Loucy (cell line): ENCODE data around the gene ALDH1A1.
A peak's percentile ranks its signal among the peaks of the same experiment; 100 is the strongest.
"Not testable (repeated sequence)": the region's sequence is repeated elsewhere in the genome, so short reads cannot be mapped to it uniquely, and the experiment has no call there.

Source experiments
- H2AFZ ChIP-seq: fragments of 200-600 bp; sonication (generic); 2 replicates; pipeline ENCODE4 v1.6.0; 2016; ENCODE audit warnings: antibody characterized with exemption, mild to moderate bottlenecking, low read length, moderate library complexity
- H3F3A ChIP-seq: fragments of 200-600 bp; 2 replicates; pipeline ENCODE4 v1.6.0; 2016; ENCODE audit warnings: antibody characterized with exemption, low read depth, mild to moderate bottlenecking
- H3K27me3 ChIP-seq: fragments of 200-600 bp; sonication (generic); 2 replicates; pipeline ENCODE4 v1.6.1; 2014; ENCODE audit warnings: low read length, mild to moderate bottlenecking; ENCODE audit not compliant: insufficient read depth, poor library complexity, severe bottlenecking
- H3K36me3 ChIP-seq: fragments of 200-600 bp; sonication (generic); 2 replicates; pipeline ENCODE4 v1.6.1; 2016; ENCODE audit warnings: low read length; ENCODE audit not compliant: insufficient read depth
- H3K4me1 ChIP-seq: fragments of 200-600 bp; sonication (generic); 2 replicates; pipeline ENCODE4 v1.5.1; 2014; ENCODE audit warnings: low read length, mild to moderate bottlenecking; ENCODE audit not compliant: insufficient read depth, poor library complexity, severe bottlenecking
- H3K4me2 ChIP-seq: fragments of 200-600 bp; sonication (generic); 2 replicates; pipeline ENCODE4 v1.6.0; 2014; ENCODE audit warnings: antibody characterized with exemption, low read length, low read depth, mild to moderate bottlenecking; ENCODE audit not compliant: poor library complexity, severe bottlenecking
- H3K4me3 ChIP-seq: fragments of 200-600 bp; sonication (generic); 2 replicates; pipeline ENCODE4 v1.5.1; 2014; ENCODE audit warnings: low read length, mild to moderate bottlenecking, mixed read lengths; ENCODE audit not compliant: poor library complexity, severe bottlenecking
- H3K79me2 ChIP-seq: fragments of 200-600 bp; sonication (generic); 2 replicates; pipeline ENCODE4 v1.6.1; 2014; ENCODE audit warnings: low read length; ENCODE audit not compliant: insufficient read depth
- H3K9ac ChIP-seq: fragments of 200-600 bp; sonication (generic); 2 replicates; pipeline ENCODE4 v1.6.0; 2014; ENCODE audit warnings: mild to moderate bottlenecking, low read depth, low read length, moderate library complexity; ENCODE audit not compliant: poor library complexity, severe bottlenecking
- H3K9me2 ChIP-seq: fragments of 200-600 bp; sonication (generic); replicated peaks from 2 replicates; pipeline ENCODE4 v1.6.1; 2016; ENCODE audit warnings: low read depth, low read length, mixed read lengths
- H3K9me3 ChIP-seq: fragments of 200-600 bp; sonication (generic); 2 replicates; pipeline ENCODE4 v1.6.1; 2014; ENCODE audit warnings: mild to moderate bottlenecking, antibody characterized with exemption, low read length, low read depth; ENCODE audit not compliant: insufficient read depth
- H4K20me1 ChIP-seq: fragments of 200-600 bp; sonication (generic); 2 replicates; pipeline ENCODE4 v1.6.0; 2014; ENCODE audit warnings: antibody characterized with exemption, low read length, mild to moderate bottlenecking; ENCODE audit not compliant: insufficient read depth, poor library complexity, severe bottlenecking
- EZH2phosphoT487 ChIP-seq: fragments of 200-600 bp; IDR thresholded peaks from 2 replicates; pipeline ENCODE4 v1.6.1; 2018; ENCODE audit warnings: antibody characterized with exemption, mild to moderate bottlenecking, moderate library complexity, borderline replicate concordance
- TF ChIP-seq, protein P1 (sequence below): fragments of 200-600 bp; sonication (generic); conservative IDR thresholded peaks from 2 replicates; pipeline ENCODE4 v1.5.1; 2014; ENCODE audit warnings: mild to moderate bottlenecking, antibody characterized with exemption, low read length

The ALDH1A1 gene

DNA sequence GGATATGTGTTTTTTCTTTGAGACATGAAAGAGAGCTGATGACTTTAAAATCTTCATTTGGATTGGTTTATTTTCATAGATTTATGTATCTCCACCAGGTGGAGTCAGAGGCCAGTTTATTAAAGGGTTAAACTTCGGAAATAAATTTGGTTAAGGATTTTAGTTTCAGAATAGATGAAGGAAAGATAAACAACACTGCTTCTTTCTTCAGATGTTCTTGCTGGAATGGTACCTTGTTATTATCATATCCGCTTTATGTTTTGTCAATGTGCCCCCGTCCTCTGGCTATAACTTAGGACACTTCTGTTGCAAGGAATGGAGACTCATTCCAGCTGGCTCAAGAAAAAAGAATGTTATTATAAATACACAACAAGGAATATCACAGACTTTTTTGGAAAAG lies 81.2 kb downstream of the ALDH1A1 start:
- Histone ChIP-seq H3K9me3 (no peaks in the 10 kb centered on the region), H3K27me3 (no peaks in the 10 kb centered on the region), H2AFZ (peak overlapping the region; percentile 74), H3F3A (no peaks in the 10 kb centered on the region), H4K20me1 (no peaks in the 10 kb centered on the region), H3K4me3 (no peak overlapping the region), H3K9me2 (no peaks in the 10 kb centered on the region), H3K9ac (no peak overlapping the region), H3K79me2 (no peaks in the 10 kb centered on the region), H3K36me3 (no peaks in the 10 kb centered on the region), H3K4me1 (no peaks in the 10 kb centered on the region), H3K4me2 (no peak overlapping the region)
- TF ChIP-seq, protein P1, sequence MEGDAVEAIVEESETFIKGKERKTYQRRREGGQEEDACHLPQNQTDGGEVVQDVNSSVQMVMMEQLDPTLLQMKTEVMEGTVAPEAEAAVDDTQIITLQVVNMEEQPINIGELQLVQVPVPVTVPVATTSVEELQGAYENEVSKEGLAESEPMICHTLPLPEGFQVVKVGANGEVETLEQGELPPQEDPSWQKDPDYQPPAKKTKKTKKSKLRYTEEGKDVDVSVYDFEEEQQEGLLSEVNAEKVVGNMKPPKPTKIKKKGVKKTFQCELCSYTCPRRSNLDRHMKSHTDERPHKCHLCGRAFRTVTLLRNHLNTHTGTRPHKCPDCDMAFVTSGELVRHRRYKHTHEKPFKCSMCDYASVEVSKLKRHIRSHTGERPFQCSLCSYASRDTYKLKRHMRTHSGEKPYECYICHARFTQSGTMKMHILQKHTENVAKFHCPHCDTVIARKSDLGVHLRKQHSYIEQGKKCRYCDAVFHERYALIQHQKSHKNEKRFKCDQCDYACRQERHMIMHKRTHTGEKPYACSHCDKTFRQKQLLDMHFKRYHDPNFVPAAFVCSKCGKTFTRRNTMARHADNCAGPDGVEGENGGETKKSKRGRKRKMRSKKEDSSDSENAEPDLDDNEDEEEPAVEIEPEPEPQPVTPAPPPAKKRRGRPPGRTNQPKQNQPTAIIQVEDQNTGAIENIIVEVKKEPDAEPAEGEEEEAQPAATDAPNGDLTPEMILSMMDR: peak; percentile 79
- no peak for TF ChIP-seq EZH2phosphoT487

DNA sequence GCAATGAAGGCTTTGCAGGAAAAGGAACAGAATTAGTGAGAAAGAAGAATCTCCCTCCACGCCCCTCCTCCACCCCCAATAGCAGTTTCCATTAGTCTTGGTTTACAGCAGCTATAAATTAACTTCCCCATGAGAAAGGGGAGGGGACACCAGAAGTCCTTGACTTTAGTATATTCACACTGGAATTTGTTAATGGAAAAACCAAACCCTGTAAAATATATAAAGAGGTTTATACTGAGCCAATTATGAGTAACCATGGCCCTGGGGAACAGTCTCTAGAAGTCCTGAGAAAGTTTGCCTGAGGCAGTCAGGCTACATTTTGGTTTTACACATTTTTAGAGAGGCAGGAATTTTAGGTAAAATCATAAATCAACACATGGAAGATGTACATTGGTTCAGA lies 88.5 kb downstream of the ALDH1A1 start:
- H3K4me3 ChIP-seq: no peak overlapping the region
- no peak for TF ChIP-seq EZH2phosphoT487
- TF ChIP-seq, protein P1: no peak
- H2AFZ ChIP-seq: no peak overlapping the region
- no peak overlapping the region for H3K9ac ChIP-seq
- H3K4me2 ChIP-seq: no peak overlapping the region
- H3K4me1 ChIP-seq: no peaks in the 10 kb centered on the region
- H3K79me2 ChIP-seq: no peaks in the 10 kb centered on the region
- H3K27me3 ChIP-seq: no peaks in the 10 kb centered on the region
- H3F3A ChIP-seq: no peaks in the 10 kb centered on the region
- H3K36me3 ChIP-seq: no peaks in the 10 kb centered on the region
- no peaks in the 10 kb centered on the region for H4K20me1 ChIP-seq
- no peaks in the 10 kb centered on the region for H3K9me3 ChIP-seq
- no peaks in the 10 kb centered on the region for H3K9me2 ChIP-seq

DNA sequence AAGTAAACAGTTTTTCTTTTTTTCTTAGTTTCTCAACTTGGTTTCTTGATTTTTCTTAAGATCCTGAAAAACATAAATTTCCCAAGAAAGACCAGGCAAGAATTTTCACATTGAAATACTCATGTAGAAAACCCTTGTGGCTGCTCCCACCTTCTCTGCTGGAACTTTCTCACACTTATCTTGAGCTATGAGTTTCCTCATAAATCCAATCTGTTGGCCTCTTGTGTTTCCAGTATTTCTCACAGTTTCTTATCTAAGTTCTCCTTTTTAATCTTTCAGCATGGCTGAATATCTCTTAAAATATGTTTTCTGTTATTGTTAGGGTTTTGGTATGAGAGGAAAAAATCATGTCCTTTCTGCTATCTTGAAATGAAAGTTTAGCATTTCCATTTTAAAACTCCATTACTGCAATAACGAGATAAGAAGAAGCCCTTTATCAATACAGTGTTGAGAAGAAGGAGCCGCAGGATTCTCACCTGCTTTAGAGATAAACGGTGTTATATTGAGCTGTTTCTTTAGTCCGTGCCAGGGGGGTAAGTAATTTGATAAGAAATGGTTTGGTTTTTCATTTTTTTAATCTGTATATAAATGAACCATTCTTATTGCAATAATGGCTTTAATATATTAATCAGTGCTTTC lies 89.3 kb downstream of the ALDH1A1 start:
- no peak for TF ChIP-seq EZH2phosphoT487
- TF ChIP-seq, protein P1: no peak
- no peaks in the 10 kb centered on the region for H3K4me1 ChIP-seq
- no peaks in the 10 kb centered on the region for H3F3A ChIP-seq
- no peak overlapping the region for H3K4me3 ChIP-seq
- H3K4me2 ChIP-seq: no peak overlapping the region
- no peaks in the 10 kb centered on the region for H3K9me3 ChIP-seq
- no peaks in the 10 kb centered on the region for H3K9me2 ChIP-seq
- H3K9ac ChIP-seq: no peak overlapping the region
- H3K36me3 ChIP-seq: no peaks in the 10 kb centered on the region
- H2AFZ ChIP-seq: no peak overlapping the region
- H3K27me3 ChIP-seq: no peaks in the 10 kb centered on the region
- H3K79me2 ChIP-seq: no peaks in the 10 kb centered on the region
- H4K20me1 ChIP-seq: no peaks in the 10 kb centered on the region

DNA sequence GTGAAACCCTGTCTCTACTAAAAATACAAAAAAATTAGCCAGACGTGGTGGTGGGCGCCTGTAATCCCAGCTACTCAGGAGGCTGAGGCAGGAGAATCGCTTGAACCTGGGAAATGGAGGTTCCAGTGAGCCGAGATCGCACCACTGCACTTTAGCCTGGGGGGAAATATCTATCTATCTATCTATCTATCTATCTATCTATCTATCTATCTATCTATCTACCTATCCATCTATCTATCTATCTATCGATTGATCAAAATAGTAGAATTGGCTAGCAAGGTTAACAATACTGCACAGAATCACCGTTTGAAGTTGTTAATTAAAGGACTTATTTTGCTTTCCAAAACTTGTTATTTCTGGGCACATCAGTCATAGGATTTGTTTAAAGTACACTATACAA lies 90.1 kb downstream of the ALDH1A1 start:
- not testable (repeated sequence) for H4K20me1 ChIP-seq, H3K79me2 ChIP-seq, H3F3A ChIP-seq, H3K9me2 ChIP-seq, H3K9ac ChIP-seq, H3K4me1 ChIP-seq, H3K9me3 ChIP-seq, H3K27me3 ChIP-seq, H3K4me2 ChIP-seq, H2AFZ ChIP-seq, H3K4me3 ChIP-seq, H3K36me3 ChIP-seq
